DMS79 treated with DMSO at 0.1 percent for 48 hours (cell line): ENCODE results near the gene TIFAB.
A peak's percentile ranks its signal among the peaks of the same experiment; 100 is the strongest.

Experiments
- DNase-seq: peaks from one replicate; lab custom pipeline; 2025; lab: John Stamatoyannopoulos, UW

The TIFAB gene

DNA sequence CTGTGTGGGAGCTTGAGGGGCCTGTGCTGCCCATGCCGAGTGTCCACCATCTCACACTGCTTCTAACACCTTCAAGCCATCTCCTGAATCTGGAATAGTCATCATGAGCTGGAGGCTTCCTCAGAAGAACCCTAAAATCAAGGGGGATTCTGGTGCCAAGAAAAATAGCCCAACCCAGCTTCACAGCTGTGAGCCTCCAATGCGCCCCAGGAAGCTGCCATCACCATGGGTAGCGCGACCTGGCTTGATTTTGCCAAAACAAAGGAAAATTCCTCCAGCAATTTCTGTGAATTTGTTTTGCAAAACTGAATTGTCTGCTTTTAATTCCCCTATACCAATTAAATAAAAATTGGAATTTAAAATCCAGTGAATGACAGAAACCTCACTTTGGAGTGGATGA is 6.2 kb upstream of the TIFAB start:
- DNase-seq, result no peak

DNA sequence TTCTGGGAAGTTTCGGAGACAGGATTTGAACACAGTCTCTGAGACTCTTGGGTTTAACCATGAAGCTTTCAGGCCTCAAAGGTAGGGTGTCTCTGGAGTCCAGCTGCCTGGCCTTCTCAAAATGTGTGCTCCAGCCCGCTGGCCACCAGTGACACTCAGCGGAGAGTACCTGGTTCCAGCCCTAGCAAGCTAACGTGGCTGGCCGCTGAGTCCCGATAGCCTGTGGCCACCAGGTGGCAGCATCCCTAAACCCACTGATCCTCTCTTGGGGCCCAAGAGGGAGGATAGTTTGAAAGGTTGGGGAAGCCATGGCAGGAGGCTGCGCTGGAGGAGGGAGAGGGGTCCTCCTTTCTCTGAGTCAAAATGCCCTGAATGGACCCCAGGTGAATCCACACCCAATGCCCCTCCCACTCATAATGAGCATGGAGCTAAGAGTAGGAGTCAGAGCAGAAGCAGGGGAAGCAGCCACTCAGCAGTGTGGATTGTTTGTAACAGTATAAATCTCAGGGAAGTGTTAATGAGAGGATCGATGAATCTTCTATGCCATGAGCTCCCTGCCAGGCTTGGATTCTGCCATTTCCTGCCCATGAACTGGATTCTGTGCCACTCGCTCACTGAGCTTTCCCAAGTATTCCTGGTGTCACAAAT is 5.4 kb upstream of the TIFAB start:
- peak; percentile 6 for DNase-seq

DNA sequence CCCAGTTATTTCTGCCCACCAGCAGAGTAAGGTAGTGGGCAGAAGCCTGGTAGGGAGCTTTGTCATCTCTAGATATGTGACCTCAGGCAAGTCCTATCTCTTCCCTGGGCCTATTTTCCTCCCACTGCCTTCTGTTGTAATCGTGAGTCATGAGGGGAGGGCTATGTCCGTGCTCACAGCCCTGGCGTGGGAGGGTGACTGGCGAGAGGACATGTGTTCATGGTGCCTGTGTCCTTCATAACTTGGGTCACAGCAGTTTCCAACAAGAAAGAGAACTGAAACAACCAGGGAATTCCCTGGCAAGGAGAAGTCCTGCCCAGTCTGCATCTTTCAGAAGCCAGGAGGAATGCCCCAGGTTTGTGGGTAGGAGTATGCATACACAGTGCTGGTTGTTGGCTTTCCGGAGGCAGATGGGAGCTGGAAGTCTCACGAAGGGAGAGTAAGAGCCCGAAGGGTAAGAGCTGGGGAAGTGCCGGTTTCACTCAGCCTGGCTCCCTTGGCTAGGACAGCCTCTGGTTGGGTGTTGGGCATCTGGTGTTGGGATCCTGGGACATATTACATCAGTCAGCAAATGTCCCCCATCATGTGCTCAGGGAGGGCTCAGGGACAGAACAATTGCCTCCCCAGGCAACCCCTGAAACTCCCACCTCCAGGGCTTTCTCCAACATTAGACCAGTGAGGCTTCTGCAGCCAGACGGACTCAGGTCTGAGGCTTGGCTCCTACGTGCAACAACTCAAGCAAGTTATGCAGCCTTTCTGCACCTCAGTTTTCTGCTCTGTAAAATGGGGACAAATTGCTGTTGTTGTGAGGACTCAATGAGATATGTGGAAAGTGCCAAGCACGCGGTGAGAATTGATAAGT is 4.3 kb upstream of the TIFAB start:
- DNase-seq, result no peak

DNA sequence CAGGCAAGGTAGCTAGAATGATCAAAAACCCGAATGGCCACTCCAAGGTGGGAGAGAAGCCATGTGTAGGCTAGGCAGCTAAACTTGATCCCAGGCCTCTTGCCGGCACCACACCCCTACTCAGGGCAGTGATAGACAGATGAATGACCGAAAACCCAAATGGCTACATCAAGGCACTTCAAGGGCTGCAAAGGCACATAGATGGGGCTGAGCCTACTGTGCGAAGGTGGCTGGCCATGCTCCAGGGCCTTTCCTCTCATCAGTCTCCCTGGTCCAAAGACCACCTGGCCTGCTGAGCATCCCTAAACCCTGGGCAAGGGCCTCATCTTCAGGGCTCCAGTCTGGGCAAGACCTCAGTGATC is 3.7 kb upstream of the TIFAB start:
- DNase-seq, result no peak

DNA sequence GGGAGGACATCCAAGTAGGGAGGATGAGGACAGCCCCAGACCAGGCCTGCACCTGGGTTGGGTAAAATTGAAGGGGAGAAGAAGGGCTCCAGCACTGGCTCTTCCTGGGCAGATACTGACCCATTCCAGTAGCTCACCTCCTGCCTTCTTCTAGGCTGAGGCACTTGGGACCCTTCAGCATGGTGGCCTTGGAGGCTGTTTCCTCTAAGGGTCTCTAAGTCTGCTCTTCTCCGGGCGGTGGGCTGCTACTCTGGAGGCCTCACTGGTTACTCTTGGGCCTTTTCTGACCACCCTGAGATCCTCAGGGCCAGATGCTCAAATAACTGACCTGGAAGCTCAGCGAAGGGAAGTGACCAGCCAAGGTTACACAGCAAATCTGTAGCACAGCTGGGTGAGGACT is 2.8 kb upstream of the TIFAB start:
- no peak for DNase-seq

DNA sequence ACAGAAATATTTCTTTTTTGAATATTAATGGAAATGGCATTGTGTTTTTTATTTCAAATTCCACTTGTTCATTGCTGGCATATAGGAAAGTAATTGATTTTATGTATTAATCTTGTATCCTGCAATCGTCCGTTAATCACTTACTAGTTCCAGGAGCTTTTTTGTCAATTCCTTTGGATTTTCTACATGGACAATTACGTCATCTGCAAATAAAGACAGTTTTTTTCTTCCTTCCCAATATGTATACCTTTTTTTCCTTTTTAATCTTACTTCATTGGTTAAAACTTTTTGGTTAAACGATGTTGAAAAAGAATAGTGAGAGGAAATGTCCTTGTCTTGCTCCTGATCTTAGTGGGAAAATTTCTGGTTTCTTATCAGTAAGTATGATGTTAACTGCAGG is 1.5 kb upstream of the TIFAB start:
- DNase-seq, result no peak

DNA sequence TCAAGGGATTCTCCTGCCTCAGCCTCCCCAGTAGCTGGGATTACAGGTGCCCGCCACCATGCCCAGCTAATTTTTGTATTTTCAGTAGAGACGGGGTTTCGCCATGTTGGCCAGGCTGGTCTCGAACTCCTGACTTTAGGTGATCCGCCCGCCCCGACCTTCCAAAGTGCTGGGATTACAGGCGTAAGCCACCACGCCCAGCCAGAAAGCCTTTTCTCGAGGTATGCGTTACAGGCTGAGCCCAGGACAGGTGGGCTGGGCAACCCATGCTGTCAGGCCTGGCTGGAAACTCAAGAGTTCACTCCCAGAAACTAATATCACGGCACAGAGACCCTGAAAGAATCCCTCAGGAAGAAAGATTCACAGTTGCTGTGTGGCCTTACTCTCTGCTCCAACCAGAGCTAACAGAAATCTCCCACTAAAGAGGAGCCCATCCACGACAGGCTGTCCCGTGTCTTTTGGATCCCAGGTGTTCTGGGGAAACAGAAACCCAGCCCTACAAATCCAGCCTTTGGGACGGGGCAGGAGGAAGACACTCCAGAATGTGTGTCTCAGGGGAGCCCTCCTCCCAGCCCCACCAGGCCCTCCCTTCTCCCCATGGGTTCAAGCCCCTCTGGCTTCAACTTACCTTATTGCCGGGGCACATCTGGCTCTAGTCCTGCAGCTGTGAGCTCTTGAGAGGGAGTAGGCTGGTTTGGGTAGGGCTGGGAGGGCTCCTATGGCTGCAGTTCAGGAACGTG is 400 bp downstream of the TIFAB start:
- DNase-seq, result no peak

DNA sequence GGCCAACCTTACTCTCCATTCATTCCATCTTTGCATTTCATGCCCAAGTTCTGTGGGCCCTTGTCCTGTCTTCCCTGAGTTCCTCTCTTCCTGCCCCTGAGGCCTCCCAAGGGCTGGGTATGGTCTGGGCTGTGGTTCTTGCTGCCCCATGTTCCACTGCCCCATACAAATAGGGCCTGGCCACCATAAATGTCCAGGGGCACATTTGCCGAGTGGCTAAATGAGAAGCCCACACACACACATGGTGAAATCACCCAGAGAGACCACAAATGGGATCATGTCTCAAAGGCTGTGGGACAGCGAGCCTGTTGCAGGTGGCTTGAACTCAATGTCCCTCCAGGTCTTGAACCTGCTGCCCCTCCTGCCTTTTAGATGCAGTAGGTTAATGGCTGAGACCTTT is 1.2 kb downstream of the TIFAB start:
- DNase-seq, result no peak

DNA sequence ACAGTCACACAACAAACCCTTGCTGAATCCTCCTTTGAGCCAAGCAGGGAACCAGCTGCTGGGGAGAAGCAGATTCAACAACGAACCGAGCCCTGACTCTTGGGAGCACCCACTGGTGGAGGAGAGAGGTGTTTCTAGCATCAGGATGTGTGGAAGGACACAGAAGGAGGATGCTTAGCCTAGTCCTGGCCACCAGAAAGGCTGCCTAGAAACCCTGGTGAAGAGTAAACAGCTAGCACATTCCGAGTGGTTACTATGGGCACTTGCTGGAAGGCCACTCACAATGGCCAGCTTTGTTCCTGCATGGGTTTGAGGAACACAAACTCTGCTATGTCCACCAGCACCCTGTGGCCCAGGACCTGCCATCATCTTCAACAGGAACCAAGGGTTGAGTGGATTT is 1.8 kb downstream of the TIFAB start:
- no peak for DNase-seq

DNA sequence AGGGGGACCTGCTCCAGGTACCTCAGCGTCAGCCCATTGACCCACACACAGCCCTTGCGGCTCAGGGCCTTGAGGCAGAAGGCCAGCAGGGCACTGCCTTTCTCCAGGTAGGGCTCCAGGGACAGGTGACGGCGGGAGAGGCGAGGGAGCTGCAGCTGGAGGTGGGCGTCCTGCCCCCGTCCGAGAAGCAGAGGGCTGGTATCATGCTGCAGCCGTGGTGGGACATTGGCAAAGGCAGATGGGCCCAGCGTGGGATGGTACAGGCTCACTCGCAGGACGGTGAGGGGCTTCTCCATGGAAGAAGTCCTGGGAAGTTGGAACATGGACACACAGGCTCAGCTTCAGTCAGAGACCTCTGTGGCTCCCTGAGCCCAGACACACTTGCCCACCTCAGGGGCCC is 2.5 kb downstream of the TIFAB start:
- no peak for DNase-seq

DNA sequence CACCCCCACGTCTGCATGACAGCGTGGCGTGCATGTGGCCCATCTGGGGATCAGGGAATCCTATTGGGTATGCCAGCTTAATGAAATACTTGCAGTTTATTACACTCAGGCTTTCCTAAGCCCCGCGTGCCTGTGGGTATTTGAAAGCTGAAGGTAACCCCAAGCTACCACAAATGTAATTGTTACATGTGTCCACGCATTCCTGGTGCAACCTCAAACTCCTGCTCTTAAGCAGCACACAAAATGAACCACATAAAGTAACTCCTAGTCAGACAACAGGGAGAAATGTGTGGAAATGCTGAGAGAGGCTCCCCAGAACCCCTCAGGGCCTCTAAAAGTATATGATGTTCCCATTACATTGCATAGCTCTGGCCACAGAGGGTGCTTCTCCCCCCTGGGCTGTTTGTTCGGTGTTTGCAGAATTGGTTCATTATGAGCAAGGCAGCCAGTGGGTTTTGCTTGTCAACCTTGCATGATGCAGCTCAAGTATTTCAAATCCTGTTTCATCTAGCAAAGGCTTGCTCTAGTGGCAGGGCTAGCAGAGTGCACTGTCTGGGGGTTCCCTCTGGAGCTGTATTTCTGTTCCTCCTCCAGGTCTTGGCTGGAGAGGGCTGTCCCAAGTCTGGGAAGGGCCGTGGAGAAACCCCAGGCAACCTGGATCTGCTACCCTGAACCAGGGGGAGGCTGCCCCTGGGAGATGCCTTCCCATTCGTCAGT is 3.2 kb downstream of the TIFAB start:
- DNase-seq, result no peak

DNA sequence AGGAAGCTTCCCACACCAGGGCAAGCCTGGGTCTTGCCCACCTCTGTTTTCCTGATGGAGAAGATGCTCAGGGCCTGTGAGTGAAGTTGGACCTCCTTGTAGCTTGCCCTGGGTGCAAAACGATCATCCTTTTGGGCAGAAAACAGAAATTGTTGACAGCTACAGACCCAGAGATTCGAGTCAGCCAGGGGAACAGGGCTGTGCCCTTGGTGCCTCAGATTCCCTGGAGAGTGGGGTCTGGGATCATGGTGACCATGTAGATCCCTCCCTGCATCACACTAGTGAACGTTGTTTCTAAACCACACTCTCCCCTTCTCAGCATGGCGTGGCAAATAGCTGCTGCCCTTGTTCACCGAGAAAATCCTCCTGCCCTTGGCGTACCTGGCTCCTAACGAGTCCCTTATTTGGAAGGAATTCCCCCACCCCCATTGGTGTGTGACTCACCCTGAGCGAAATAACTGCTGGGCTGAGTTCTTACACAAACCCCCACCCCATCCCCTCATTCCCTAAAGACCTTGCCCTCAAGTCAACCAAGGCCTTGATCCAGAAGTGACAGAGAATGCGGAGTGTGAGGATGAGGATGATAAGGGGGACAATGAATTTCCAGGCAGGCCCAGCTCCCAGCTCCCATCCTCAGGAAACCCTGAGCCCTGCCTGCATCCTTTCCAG is 3.9 kb downstream of the TIFAB start:
- no peak for DNase-seq

DNA sequence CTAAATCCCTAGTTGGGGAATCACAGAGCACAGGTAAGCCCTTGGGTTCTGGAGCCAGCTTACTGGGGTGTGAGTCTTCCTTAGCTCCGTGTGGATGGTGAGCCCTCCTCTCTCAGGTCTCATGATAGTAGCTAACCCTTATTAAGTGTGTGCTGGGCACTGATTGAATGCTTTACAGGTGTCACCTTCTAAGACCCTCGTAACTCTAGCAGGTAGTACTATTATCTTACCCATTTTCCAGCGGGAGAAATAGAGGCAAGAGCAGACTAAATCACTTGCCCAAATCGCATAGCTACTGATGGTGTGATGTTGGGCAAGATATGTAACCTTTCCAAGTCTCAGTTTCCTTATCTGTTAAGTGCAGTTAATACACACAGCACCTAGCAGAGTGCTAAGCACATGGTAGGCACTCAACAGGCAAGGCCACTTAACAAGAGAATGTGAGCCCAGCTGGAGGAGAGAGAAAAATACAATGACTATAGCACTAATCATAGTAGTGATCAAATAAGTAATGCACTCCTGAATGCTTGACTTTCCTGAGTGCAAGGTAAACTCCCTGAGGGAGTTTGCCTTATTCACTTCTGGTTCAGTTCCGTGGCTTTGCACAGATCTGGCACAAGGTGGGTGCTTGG is 4.7 kb downstream of the TIFAB start, which contains the start of gene DCANP1:
TSS of gene DCANP1 (minus strand) at position 51 of the 632 bp plus-strand sequence. CDS start 240 bp downstream, outside the sequence.
- DNase-seq, result peak; percentile 2

DNA sequence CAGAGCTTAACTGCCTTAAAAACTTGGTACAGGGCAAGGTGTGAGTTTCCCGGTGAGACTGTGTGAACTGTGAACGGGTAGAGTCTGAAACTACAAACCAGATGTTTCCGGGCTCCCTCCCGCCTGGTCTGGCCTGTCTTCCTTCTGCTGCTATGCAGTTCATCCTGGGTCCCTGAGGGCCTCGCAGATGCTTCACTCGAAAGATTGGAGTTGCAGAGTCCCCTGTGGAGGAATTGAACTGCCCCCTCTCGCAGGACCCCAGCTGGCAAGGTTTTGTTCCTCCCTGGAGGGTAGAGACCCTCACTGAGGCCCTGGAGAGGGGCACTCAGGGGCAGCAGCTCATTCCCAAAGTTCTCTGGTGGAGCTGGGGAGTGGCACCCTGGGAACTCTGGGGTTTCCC is 5.5 kb downstream of the TIFAB start:
- no peak for DNase-seq

DNA sequence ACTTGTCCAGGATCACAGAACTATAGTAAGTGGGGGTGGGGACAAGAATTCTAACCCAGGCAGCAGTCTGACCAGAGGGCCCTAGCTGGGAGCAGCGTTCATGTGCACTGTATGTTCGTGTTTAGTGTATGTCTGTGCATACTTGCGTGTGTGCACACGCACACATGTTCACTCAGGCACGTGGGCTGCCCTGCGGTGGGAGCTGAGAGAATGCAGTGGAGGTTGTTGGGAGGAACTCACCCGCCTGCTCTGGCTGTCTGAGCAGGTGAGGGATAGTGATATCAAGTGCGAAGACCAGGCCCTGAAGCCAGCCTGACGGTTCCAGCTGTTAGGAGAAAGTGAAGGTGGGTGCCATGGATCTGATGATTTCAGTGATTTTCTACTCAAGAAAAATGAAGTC is 5.9 kb downstream of the TIFAB start:
- no peak for DNase-seq

DNA sequence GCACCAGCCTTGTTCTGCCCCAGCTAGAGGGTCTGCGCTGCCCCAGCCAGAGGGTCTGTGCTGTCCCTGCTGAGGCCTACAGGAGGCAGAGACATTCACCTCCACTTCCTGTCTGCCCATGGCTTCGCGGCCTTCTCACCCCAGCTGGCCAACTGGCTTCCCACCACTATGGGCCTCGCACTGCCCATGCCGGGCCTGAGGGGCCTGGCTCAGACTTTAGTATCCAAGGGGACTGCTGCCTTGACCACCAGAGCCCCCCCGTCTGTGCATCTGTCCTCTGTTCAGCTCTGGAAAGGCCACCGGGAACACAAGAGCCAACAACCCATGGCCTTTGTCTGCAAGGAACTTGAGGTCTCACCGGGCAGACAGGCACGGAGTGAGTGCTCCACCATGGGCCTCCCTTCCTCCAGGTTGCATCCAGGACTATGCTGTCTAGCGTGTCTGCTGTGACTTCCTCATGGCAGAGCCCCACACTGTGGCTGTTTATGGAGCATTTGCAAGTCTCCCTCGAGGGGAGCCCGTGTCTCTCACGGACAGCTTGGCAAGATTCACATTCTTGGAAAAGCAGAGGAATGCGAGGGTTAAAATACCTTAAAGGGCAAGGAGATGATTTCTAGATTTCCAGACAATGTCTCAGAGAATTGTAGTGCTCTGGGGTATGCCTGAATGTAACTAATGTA is 6.7 kb downstream of the TIFAB start:
- DNase-seq, result no peak

DNA sequence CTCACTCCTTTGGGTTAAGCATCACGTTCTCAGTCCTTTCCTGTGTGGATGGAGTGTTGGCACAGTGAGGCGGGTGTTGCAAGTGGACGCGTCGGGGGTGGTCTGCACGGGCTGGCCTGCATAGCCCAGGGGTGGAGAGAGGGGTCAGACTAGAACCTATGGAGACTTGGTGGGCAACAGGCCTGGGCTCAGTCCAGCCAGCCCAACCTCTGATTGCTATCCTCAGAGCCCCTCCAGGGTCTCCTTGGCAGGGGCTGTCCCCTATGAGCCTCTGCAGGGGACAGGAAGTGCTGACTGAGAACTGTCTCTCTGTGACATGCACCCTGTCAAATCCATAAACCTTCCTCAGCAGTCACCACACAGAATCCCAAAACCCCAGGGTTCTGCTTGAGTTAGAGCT is 7.3 kb downstream of the TIFAB start:
- no peak for DNase-seq

DNA sequence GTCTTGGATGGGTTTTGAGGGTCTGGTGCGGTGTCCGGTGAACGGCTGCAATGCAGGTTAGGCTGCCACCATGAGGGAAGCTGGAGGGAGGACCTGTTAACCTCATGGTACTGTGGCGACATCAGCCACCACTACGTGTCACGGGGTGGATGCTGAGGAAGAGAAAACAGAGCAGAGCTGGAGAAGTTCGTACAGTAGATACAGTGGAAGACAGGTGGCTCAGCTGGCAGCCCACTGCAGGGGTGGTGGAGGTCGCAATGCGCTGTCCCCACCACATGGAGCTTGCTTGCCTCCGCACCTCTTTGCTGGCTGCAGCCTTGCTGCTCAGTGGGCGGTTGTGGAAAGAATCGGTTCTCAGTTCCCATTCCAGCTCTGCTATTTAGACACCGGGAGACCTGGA is 7.8 kb downstream of the TIFAB start:
- DNase-seq, result no peak

DNA sequence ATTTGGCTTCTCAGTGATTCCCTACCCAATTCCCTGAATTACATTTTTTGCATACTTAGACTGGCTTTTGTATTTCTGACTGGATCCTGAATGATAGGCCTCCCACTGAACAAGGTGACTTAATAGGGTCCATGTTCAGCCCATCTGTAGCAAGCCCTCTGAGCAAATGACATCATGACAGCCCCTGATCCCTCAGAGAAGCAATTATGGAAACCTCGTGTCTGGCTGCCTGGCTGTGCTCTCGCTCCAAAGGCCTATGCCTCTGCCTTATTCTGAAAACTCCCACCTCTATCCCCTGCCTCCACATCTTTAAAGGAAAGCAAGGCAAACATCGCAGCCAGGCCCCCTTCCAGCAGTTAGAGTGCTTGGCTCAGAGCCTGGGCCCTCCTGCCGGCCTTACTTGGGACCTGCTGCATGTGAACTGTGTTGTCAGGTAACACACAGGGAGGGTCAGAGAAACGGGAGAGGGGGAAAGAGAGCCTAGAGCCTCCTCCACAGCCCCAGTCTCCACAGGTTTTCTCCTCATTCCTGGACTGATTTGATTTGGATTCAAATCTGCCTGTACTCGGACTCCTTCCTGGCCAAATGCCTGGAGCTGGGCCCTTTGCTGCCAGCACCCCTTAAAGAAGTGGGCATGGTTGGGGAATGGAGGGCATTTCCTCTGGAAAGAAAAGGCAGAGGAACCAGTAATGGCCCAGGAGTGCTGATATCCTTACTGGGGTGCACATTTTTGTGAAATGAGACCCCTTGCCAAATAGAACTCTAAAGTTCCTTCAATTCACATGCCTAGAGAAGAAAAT is 8.8 kb downstream of the TIFAB start:
- DNase-seq, result no peak
